ENCODE results near the gene LGI2.

The LGI2 gene

GRCh38 chr4:25013756-25014661, 16.7 kb downstream of the LGI2 start:
- Histone ChIP-seq H3K36me3 (ENCODE audit: control insufficient read depth in 1 of 2, insufficient read depth in 2 of 2, low read length in 2 of 2) (no peaks in the 10 kb centered on the region), H3K4me1 (ENCODE audit: control insufficient read depth in 1 of 2, insufficient read depth in 2 of 2, low read length in 2 of 2) (peaks cover 0 to 11% of the 10 kb centered on the region in 2 donors), H3K4me3 (ENCODE audit: low read depth in 1 of 2, low read length in 2 of 2) (no peak overlapping the region), H3K27ac (ENCODE audit: low read length) (no peak overlapping the region), H3K9me3 (ENCODE audit: control insufficient read depth in 1 of 2, low read length in 2 of 2) (no peaks in the 10 kb centered on the region), H3K27me3 (ENCODE audit: low read depth, low read length) (no peaks in the 10 kb centered on the region)

- Histone ChIP-seq H3K36me3 (ENCODE audit: control insufficient read depth in 1 of 2, insufficient read depth in 2 of 2, low read length in 2 of 2) (no peaks in the 10 kb centered on the region), H3K9me3 (ENCODE audit: control insufficient read depth in 1 of 2, low read length in 2 of 2) (no peaks in the 10 kb centered on the region), H3K4me3 (ENCODE audit: low read depth in 1 of 2, low read length in 2 of 2) (no peak overlapping the region), H3K4me1 (ENCODE audit: control insufficient read depth in 1 of 2, insufficient read depth in 2 of 2, low read length in 2 of 2) (peaks cover 0 to 11% of the 10 kb centered on the region in 2 donors), H3K27me3 (ENCODE audit: low read depth, low read length) (no peaks in the 10 kb centered on the region), H3K27ac (ENCODE audit: low read length) (no peak overlapping the region)
Observed at GRCh38 chr4:25012655-25013054, 18.1 kb downstream of the LGI2 start.

GRCh38 chr4:25011135-25011866, 19.4 kb downstream of the LGI2 start:
- Histone ChIP-seq H3K9me3 (ENCODE audit: control insufficient read depth in 1 of 2, low read length in 2 of 2) (no peaks in the 10 kb centered on the region), H3K27ac (ENCODE audit: low read length) (no peak overlapping the region)

GRCh38 chr4:25007598-25007997, 23.1 kb downstream of the LGI2 start:
- no peaks in the 10 kb centered on the region for H3K4me1 ChIP-seq (ENCODE audit: control insufficient read depth in 1 of 2, insufficient read depth in 2 of 2, low read length in 2 of 2)
- H3K27me3 ChIP-seq (ENCODE audit: low read depth, low read length) = no peaks in the 10 kb centered on the region
- H3K4me3 ChIP-seq (ENCODE audit: low read depth in 1 of 2, low read length in 2 of 2) = no peak overlapping the region
- no peaks in the 10 kb centered on the region for H3K36me3 ChIP-seq (ENCODE audit: control insufficient read depth in 1 of 2, insufficient read depth in 2 of 2, low read length in 2 of 2)
- no peak overlapping the region for H3K27ac ChIP-seq (ENCODE audit: low read length)
- H3K9me3 ChIP-seq (ENCODE audit: control insufficient read depth in 1 of 2, low read length in 2 of 2) = no peaks in the 10 kb centered on the region

More at GRCh38 chr4:25011135-25011866, 19.4 kb downstream of the LGI2 start:
- Histone ChIP-seq H3K4me3 (ENCODE audit: low read depth in 1 of 2, low read length in 2 of 2) (no peak overlapping the region), H3K36me3 (ENCODE audit: control insufficient read depth in 1 of 2, insufficient read depth in 2 of 2, low read length in 2 of 2) (no peaks in the 10 kb centered on the region), H3K27me3 (ENCODE audit: low read depth, low read length) (no peaks in the 10 kb centered on the region), H3K4me1 (ENCODE audit: control insufficient read depth in 1 of 2, insufficient read depth in 2 of 2, low read length in 2 of 2) (peaks cover 0 to 11% of the 10 kb centered on the region in 2 donors)

- no peaks in the 10 kb centered on the region for H3K27me3 ChIP-seq (ENCODE audit: low read depth, low read length)
- peaks cover 0 to 29% of the 10 kb centered on the region in 2 donors for H3K4me1 ChIP-seq (ENCODE audit: control insufficient read depth in 1 of 2, insufficient read depth in 2 of 2, low read length in 2 of 2)
- H3K4me3 ChIP-seq (ENCODE audit: low read depth in 1 of 2, low read length in 2 of 2) = no peak overlapping the region
- no peaks in the 10 kb centered on the region for H3K9me3 ChIP-seq (ENCODE audit: control insufficient read depth in 1 of 2, low read length in 2 of 2)
- no peaks in the 10 kb centered on the region for H3K36me3 ChIP-seq (ENCODE audit: control insufficient read depth in 1 of 2, insufficient read depth in 2 of 2, low read length in 2 of 2)
- peak overlapping the region; percentile 62 for H3K27ac ChIP-seq (ENCODE audit: low read length)
Observed at GRCh38 chr4:25002681-25003080, 28.1 kb downstream of the LGI2 start.

GRCh38 chr4:25001509-25001908, 29.2 kb downstream of the LGI2 start:
- Histone ChIP-seq H3K27ac (ENCODE audit: low read length) (no peak overlapping the region), H3K27me3 (ENCODE audit: low read depth, low read length) (no peaks in the 10 kb centered on the region), H3K36me3 (ENCODE audit: control insufficient read depth in 1 of 2, insufficient read depth in 2 of 2, low read length in 2 of 2) (no peaks in the 10 kb centered on the region), H3K4me3 (ENCODE audit: low read depth in 1 of 2, low read length in 2 of 2) (no peak overlapping the region), H3K4me1 (ENCODE audit: control insufficient read depth in 1 of 2, insufficient read depth in 2 of 2, low read length in 2 of 2) (peaks cover 0 to 33% of the 10 kb centered on the region in 2 donors), H3K9me3 (ENCODE audit: control insufficient read depth in 1 of 2, low read length in 2 of 2) (no peaks in the 10 kb centered on the region)

GRCh38 chr4:25000639-25001038, 30.1 kb downstream of the LGI2 start:
- Histone ChIP-seq H3K9me3 (ENCODE audit: control insufficient read depth in 1 of 2, low read length in 2 of 2) (no peaks in the 10 kb centered on the region), H3K36me3 (ENCODE audit: control insufficient read depth in 1 of 2, insufficient read depth in 2 of 2, low read length in 2 of 2) (no peaks in the 10 kb centered on the region), H3K4me1 (ENCODE audit: control insufficient read depth in 1 of 2, insufficient read depth in 2 of 2, low read length in 2 of 2) (peaks cover 0 to 34% of the 10 kb centered on the region in 2 donors), H3K27me3 (ENCODE audit: low read depth, low read length) (no peaks in the 10 kb centered on the region), H3K4me3 (ENCODE audit: low read depth in 1 of 2, low read length in 2 of 2) (no peak overlapping the region), H3K27ac (ENCODE audit: low read length) (no peak overlapping the region)

- H3K27me3 ChIP-seq (ENCODE audit: low read depth, low read length) = no peaks in the 10 kb centered on the region
- H3K36me3 ChIP-seq (ENCODE audit: control insufficient read depth in 1 of 2, insufficient read depth in 2 of 2, low read length in 2 of 2) = no peaks in the 10 kb centered on the region
- H3K4me1 ChIP-seq (ENCODE audit: control insufficient read depth in 1 of 2, insufficient read depth in 2 of 2, low read length in 2 of 2) = peaks cover 0 to 34% of the 10 kb centered on the region in 2 donors
- peaks cover 0 to 4% of the 10 kb centered on the region in 2 donors for H3K9me3 ChIP-seq (ENCODE audit: control insufficient read depth in 1 of 2, low read length in 2 of 2)
- H3K27ac ChIP-seq (ENCODE audit: low read length) = no peak overlapping the region
- peak overlapping the region in 1 of 2 donors; percentile 27 for H3K4me3 ChIP-seq (ENCODE audit: low read depth in 1 of 2, low read length in 2 of 2)
Observed at GRCh38 chr4:24999392-25000089, 31.2 kb downstream of the LGI2 start.

GRCh38 chr4:24995346-24995919, 35.3 kb downstream of the LGI2 start:
- Histone ChIP-seq H3K27me3 (ENCODE audit: low read depth, low read length) (no peaks in the 10 kb centered on the region), H3K27ac (ENCODE audit: low read length) (no peak overlapping the region), H3K4me1 (ENCODE audit: control insufficient read depth in 1 of 2, insufficient read depth in 2 of 2, low read length in 2 of 2) (peaks cover 0 to 22% of the 10 kb centered on the region in 2 donors), H3K36me3 (ENCODE audit: control insufficient read depth in 1 of 2, insufficient read depth in 2 of 2, low read length in 2 of 2) (no peaks in the 10 kb centered on the region), H3K4me3 (ENCODE audit: low read depth in 1 of 2, low read length in 2 of 2) (no peak overlapping the region), H3K9me3 (ENCODE audit: control insufficient read depth in 1 of 2, low read length in 2 of 2) (peaks cover 0 to 4% of the 10 kb centered on the region in 2 donors)

GRCh38 chr4:24993551-24994080, 37.1 kb downstream of the LGI2 start:
- Histone ChIP-seq H3K4me3 (ENCODE audit: low read depth in 1 of 2, low read length in 2 of 2) (no peak overlapping the region), H3K36me3 (ENCODE audit: control insufficient read depth in 1 of 2, insufficient read depth in 2 of 2, low read length in 2 of 2) (no peaks in the 10 kb centered on the region), H3K4me1 (ENCODE audit: control insufficient read depth in 1 of 2, insufficient read depth in 2 of 2, low read length in 2 of 2) (peaks cover 0 to 4% of the 10 kb centered on the region in 2 donors), H3K9me3 (ENCODE audit: control insufficient read depth in 1 of 2, low read length in 2 of 2) (peaks cover 0 to 4% of the 10 kb centered on the region in 2 donors), H3K27me3 (ENCODE audit: low read depth, low read length) (no peaks in the 10 kb centered on the region), H3K27ac (ENCODE audit: low read length) (no peak overlapping the region)

Measured in muscle layer of duodenum (tissue), 2 donors.